CD4-positive, CD25-positive, alpha-beta regulatory T cell (primary cell): ENCODE results near the gene FBN2. TPM values are rescaled to one million over a fixed set of nuclear protein-coding genes. Genes with fewer than 3 reads are reported as not detected.

Experiments
- ATAC-seq, 2 donors: fragments of 150-1000 bp; cut with Tn5 transposase; one replicate each; pipeline ENCODE4 v1.10.0; 2021; ENCODE audit warnings: low read depth in 2 of 2, moderate number of reproducible peaks in 2 of 2, moderate library complexity in 1 of 2
- DNase-seq, 3 donors: peaks; one replicate each; pipeline versions ENCODE4 v3.0.0 to v3.0.0-alpha.2; 2012 to 2022; ENCODE audit warnings: mixed read lengths in 1 of 3
- H3K27ac ChIP-seq: one replicate; pipeline ENCODE4 v1.7.0; 2013; ENCODE audit warnings: mild to moderate bottlenecking, low read length; ENCODE audit not compliant: insufficient read depth, poor library complexity, severe bottlenecking
- H3K27me3 ChIP-seq: one replicate; pipeline ENCODE4 v1.7.0; 2013; ENCODE audit warnings: low read length; ENCODE audit not compliant: control insufficient read depth, insufficient read depth
- H3K36me3 ChIP-seq: one replicate; pipeline ENCODE4 v1.7.0; 2013; ENCODE audit warnings: mild to moderate bottlenecking, low read length, moderate library complexity; ENCODE audit not compliant: control insufficient read depth, insufficient read depth
- H3K4me1 ChIP-seq: 2 replicates; pipeline ENCODE4 v1.7.0; 2013; ENCODE audit warnings: mild to moderate bottlenecking, low read length; ENCODE audit not compliant: insufficient read depth, control insufficient read depth, poor library complexity, severe bottlenecking
- H3K4me3 ChIP-seq: one replicate; pipeline ENCODE4 v1.7.0; 2013; ENCODE audit warnings: low read depth, mild to moderate bottlenecking, low read length, moderate library complexity
- H3K9me3 ChIP-seq, 2 experiments: 1 replicate in 1 of 2; 2 replicates in 1 of 2; pipeline ENCODE4 v1.7.0; 2013; ENCODE audit warnings: low read length in 2 of 2, mild to moderate bottlenecking in 1 of 2, moderate library complexity in 1 of 2; ENCODE audit not compliant: control insufficient read depth in 2 of 2
- H3K27ac Mint-ChIP-seq, 3 donors: one replicate each; pipeline ENCODE4 v1.8.0; 2020 to 2022; ENCODE audit warnings: mild to moderate bottlenecking in 3 of 3, mixed read lengths in 3 of 3, moderate library complexity in 2 of 3
- H3K27me3 Mint-ChIP-seq: one replicate; pipeline ENCODE4 v1.8.0; 2022; ENCODE audit warnings: mild to moderate bottlenecking, mixed read lengths
- H3K36me3 Mint-ChIP-seq: one replicate; pipeline ENCODE4 v1.8.0; 2020; ENCODE audit warnings: mixed read lengths
- H3K4me1 Mint-ChIP-seq, 4 donors: one replicate each; pipeline ENCODE4 v1.8.0; 2020 to 2022; ENCODE audit warnings: mixed read lengths in 4 of 4, mild to moderate bottlenecking in 1 of 4
- H3K4me3 Mint-ChIP-seq, 4 donors: one replicate each; pipeline ENCODE4 v1.8.0; 2020 to 2022; ENCODE audit warnings: mild to moderate bottlenecking in 4 of 4, mixed read lengths in 4 of 4, moderate library complexity in 3 of 4
- H3K9me3 Mint-ChIP-seq, 7 donors: one replicate each; pipeline ENCODE4 v1.8.0; 2020 to 2022; ENCODE audit warnings: mixed read lengths in 7 of 7, mild to moderate bottlenecking in 3 of 7, moderate library complexity in 2 of 7
- polyA plus RNA-seq, 4 donors: library from polyadenylated mRNA; unstranded; fragments of 300-500 nt; fragmentation: Illumina TruSeq; gene quantifications; one replicate each; pipeline ENCODE4 v1.2.3, GENCODE V29; 2021
- total RNA-seq: library from RNA; stranded (reverse); gene quantifications from one replicate; pipeline ENCODE4 v1.2.3, GENCODE V29; 2022

The FBN2 gene
- total and polyA plus RNA-seq, 5 donors from 2014 or later = not detected

GRCh38 chr5:128254789-128255188 is 283.3 kb downstream of the FBN2 start:
- no peaks in the 10 kb centered on the region for H3K9me3 ChIP-seq
- H3K36me3 ChIP-seq = no peaks in the 10 kb centered on the region
- no peak overlapping the region for H3K27ac ChIP-seq
- Mint-ChIP-seq H3K4me1 (no peaks in the 10 kb centered on the region), H3K36me3 (no peaks in the 10 kb centered on the region), H3K27ac (no peak overlapping the region), H3K9me3 (peaks cover 0 to 8% (median 0%) of the 10 kb centered on the region in 7 donors), H3K27me3 (no peaks in the 10 kb centered on the region), H3K4me3 (no peak overlapping the region)
- no peaks in the 10 kb centered on the region for H3K4me1 ChIP-seq
- ATAC-seq (no peak), DNase-seq (no peak)
- no peaks in the 10 kb centered on the region for H3K27me3 ChIP-seq
- no peak overlapping the region for H3K4me3 ChIP-seq

- Histone ChIP-seq H3K4me1 (no peaks in the 10 kb centered on the region), H3K27ac (no peak overlapping the region), H3K9me3 (no peaks in the 10 kb centered on the region), H3K36me3 (no peaks in the 10 kb centered on the region), H3K4me3 (no peak overlapping the region), H3K27me3 (no peaks in the 10 kb centered on the region)
- Mint-ChIP-seq H3K36me3 (no peaks in the 10 kb centered on the region), H3K27ac (no peak overlapping the region), H3K4me1 (no peaks in the 10 kb centered on the region), H3K9me3 (peaks cover 0 to 10% (median 0%) of the 10 kb centered on the region in 7 donors), H3K4me3 (no peak overlapping the region), H3K27me3 (no peaks in the 10 kb centered on the region)
- no peak for DNase-seq
- no peak for ATAC-seq
Measured at GRCh38 chr5:128253880-128254279, 284.2 kb downstream of the FBN2 start.

- no peak for DNase-seq
- H3K27me3 ChIP-seq = no peaks in the 10 kb centered on the region
- H3K27ac ChIP-seq = no peak overlapping the region
- H3K9me3 ChIP-seq = no peaks in the 10 kb centered on the region
- Mint-ChIP-seq H3K36me3 (no peaks in the 10 kb centered on the region), H3K4me3 (no peak overlapping the region), H3K27me3 (no peaks in the 10 kb centered on the region), H3K4me1 (no peaks in the 10 kb centered on the region), H3K27ac (no peak overlapping the region), H3K9me3 (peaks cover 0 to 10% (median 0%) of the 10 kb centered on the region in 7 donors)
- ATAC-seq = no peak
- H3K4me1 ChIP-seq = no peaks in the 10 kb centered on the region
- H3K36me3 ChIP-seq = no peaks in the 10 kb centered on the region
- no peak overlapping the region for H3K4me3 ChIP-seq
Measured at GRCh38 chr5:128253161-128253560, 284.9 kb downstream of the FBN2 start.

GRCh38 chr5:128252756-128253155 is 285.3 kb downstream of the FBN2 start:
- Mint-ChIP-seq H3K4me3 (no peak overlapping the region), H3K4me1 (no peaks in the 10 kb centered on the region), H3K36me3 (no peaks in the 10 kb centered on the region), H3K27me3 (no peaks in the 10 kb centered on the region), H3K27ac (no peak overlapping the region), H3K9me3 (peaks cover 0 to 10% (median 0%) of the 10 kb centered on the region in 7 donors)
- H3K4me1 ChIP-seq = no peaks in the 10 kb centered on the region
- DNase-seq (no peak), ATAC-seq (no peak)
- no peak overlapping the region for H3K27ac ChIP-seq
- no peak overlapping the region for H3K4me3 ChIP-seq
- H3K9me3 ChIP-seq = no peaks in the 10 kb centered on the region
- no peaks in the 10 kb centered on the region for H3K27me3 ChIP-seq
- no peaks in the 10 kb centered on the region for H3K36me3 ChIP-seq

- H3K4me3 ChIP-seq = no peak overlapping the region
- no peak overlapping the region for H3K27ac ChIP-seq
- H3K36me3 ChIP-seq = no peaks in the 10 kb centered on the region
- no peak overlapping the region for H3K27ac Mint-ChIP-seq
- no peaks in the 10 kb centered on the region for H3K27me3 ChIP-seq
- no peak for ATAC-seq
- no peaks in the 10 kb centered on the region for H3K36me3 Mint-ChIP-seq
- no peaks in the 10 kb centered on the region for H3K4me1 ChIP-seq
- H3K4me1 Mint-ChIP-seq = no peaks in the 10 kb centered on the region
- H3K9me3 ChIP-seq = no peaks in the 10 kb centered on the region
- peaks cover 0 to 10% (median 0%) of the 10 kb centered on the region in 7 donors for H3K9me3 Mint-ChIP-seq
- H3K4me3 Mint-ChIP-seq = no peak overlapping the region
- DNase-seq = no peak
- no peaks in the 10 kb centered on the region for H3K27me3 Mint-ChIP-seq
Measured at GRCh38 chr5:128252196-128252595, 285.8 kb downstream of the FBN2 start.

- H3K27me3 ChIP-seq = no peaks in the 10 kb centered on the region
- no peaks in the 10 kb centered on the region for H3K36me3 ChIP-seq
- ATAC-seq = no peak
- H3K36me3 Mint-ChIP-seq = no peaks in the 10 kb centered on the region
- H3K4me1 ChIP-seq = no peaks in the 10 kb centered on the region
- no peak overlapping the region for H3K4me3 Mint-ChIP-seq
- no peak for DNase-seq
- H3K4me1 Mint-ChIP-seq = no peaks in the 10 kb centered on the region
- no peaks in the 10 kb centered on the region for H3K9me3 ChIP-seq
- peaks cover 4% of the 10 kb centered on the region for H3K27me3 Mint-ChIP-seq
- no peak overlapping the region for H3K4me3 ChIP-seq
- no peak overlapping the region for H3K27ac ChIP-seq
- H3K27ac Mint-ChIP-seq = no peak overlapping the region
- H3K9me3 Mint-ChIP-seq = peaks cover 0 to 5% (median 0%) of the 10 kb centered on the region in 7 donors
Measured at GRCh38 chr5:128245974-128246373, 292.1 kb downstream of the FBN2 start.

GRCh38 chr5:128243958-128244582 is 294.0 kb downstream of the FBN2 start:
- no peak overlapping the region for H3K27ac Mint-ChIP-seq

GRCh38 chr5:128241051-128241695 is 296.9 kb downstream of the FBN2 start:
- Histone ChIP-seq H3K4me1 (no peaks in the 10 kb centered on the region), H3K36me3 (no peaks in the 10 kb centered on the region), H3K27ac (no peak overlapping the region), H3K27me3 (no peaks in the 10 kb centered on the region), H3K4me3 (no peak overlapping the region), H3K9me3 (no peaks in the 10 kb centered on the region)
- H3K27me3 Mint-ChIP-seq = peaks cover 10% of the 10 kb centered on the region
- H3K4me1 Mint-ChIP-seq = no peaks in the 10 kb centered on the region
- no peak for DNase-seq
- no peak overlapping the region for H3K4me3 Mint-ChIP-seq
- H3K36me3 Mint-ChIP-seq = no peaks in the 10 kb centered on the region
- H3K9me3 Mint-ChIP-seq = peaks cover 0 to 7% (median 0%) of the 10 kb centered on the region in 7 donors
- no peak overlapping the region for H3K27ac Mint-ChIP-seq
- ATAC-seq = no peak

More at GRCh38 chr5:128243958-128244582, 294.0 kb downstream of the FBN2 start:
- H3K27ac ChIP-seq = no peak overlapping the region
- Mint-ChIP-seq H3K4me1 (no peaks in the 10 kb centered on the region), H3K4me3 (no peak overlapping the region), H3K36me3 (no peaks in the 10 kb centered on the region), H3K9me3 (peaks cover 0 to 4% (median 0%) of the 10 kb centered on the region in 7 donors), H3K27me3 (peaks cover 10% of the 10 kb centered on the region)
- no peak for DNase-seq
- no peaks in the 10 kb centered on the region for H3K27me3 ChIP-seq
- H3K4me3 ChIP-seq = no peak overlapping the region
- H3K9me3 ChIP-seq = no peaks in the 10 kb centered on the region
- ATAC-seq = no peak
- H3K36me3 ChIP-seq = no peaks in the 10 kb centered on the region
- no peaks in the 10 kb centered on the region for H3K4me1 ChIP-seq
